MM.1S (cell line): Measurements from ENCODE around the gene LCP2.

Source experiments
- DNase-seq: peaks from one replicate; pipeline ENCODE4 v3.0.0-alpha.2; 2015
- H2AFZ ChIP-seq: fragments of 300-600 bp; sonication (generic); 2 replicates; pipeline ENCODE4 v1.6.0; 2016; ENCODE audit warnings: antibody characterized with exemption, low read length
- H3F3A ChIP-seq: fragments of 300-600 bp; sonication (generic); 2 replicates; pipeline ENCODE4 v1.6.1; 2016; ENCODE audit warnings: mild to moderate bottlenecking, antibody characterized with exemption, low read length, moderate library complexity, mixed read lengths; ENCODE audit not compliant: insufficient read depth
- H3K27ac ChIP-seq: fragments of 300-600 bp; sonication (generic); 2 replicates; pipeline ENCODE4 v1.5.1; 2016; ENCODE audit warnings: mild to moderate bottlenecking, low read length
- H3K27me3 ChIP-seq: fragments of 300-600 bp; sonication (generic); replicated peaks from 2 replicates; pipeline ENCODE4 v1.6.0; 2016; ENCODE audit warnings: low read length; ENCODE audit not compliant: insufficient read depth
- H3K36me3 ChIP-seq: fragments of 300-600 bp; sonication (generic); replicated peaks from 2 replicates; pipeline ENCODE4 v1.6.1; 2016; ENCODE audit warnings: mild to moderate bottlenecking, low read length, mixed read lengths; ENCODE audit not compliant: insufficient read depth
- H3K4me1 ChIP-seq: fragments of 300-600 bp; sonication (generic); 2 replicates; pipeline ENCODE4 v1.6.1; 2016; ENCODE audit warnings: low read length, mixed read lengths
- H3K4me2 ChIP-seq: fragments of 300-600 bp; sonication (generic); 2 replicates; pipeline ENCODE4 v1.6.0; 2016; ENCODE audit warnings: low read depth, low read length
- H3K4me3 ChIP-seq: fragments of 300-600 bp; sonication (generic); 2 replicates; pipeline ENCODE4 v1.5.1; 2016; ENCODE audit warnings: low read length, mixed read lengths
- H3K79me2 ChIP-seq: fragments of 300-600 bp; sonication (generic); 2 replicates; pipeline ENCODE4 v1.6.1; 2016; ENCODE audit warnings: mixed run types, low read length, mixed read lengths
- H3K9ac ChIP-seq: fragments of 300-600 bp; sonication (generic); 2 replicates; pipeline ENCODE4 v1.6.1; 2016; ENCODE audit warnings: low read length, mixed read lengths
- H3K9me2 ChIP-seq: fragments of 300-600 bp; sonication (generic); replicated peaks from 2 replicates; pipeline ENCODE4 v1.6.1; 2016; ENCODE audit warnings: mild to moderate bottlenecking, low read length, mixed read lengths; ENCODE audit not compliant: insufficient read depth
- H3K9me3 ChIP-seq: fragments of 300-600 bp; sonication (generic); replicated peaks from 2 replicates; pipeline ENCODE4 v1.6.1; 2016; ENCODE audit warnings: mild to moderate bottlenecking, low read length, mixed read lengths; ENCODE audit not compliant: insufficient read depth
- H4K20me1 ChIP-seq: fragments of 300-600 bp; sonication (generic); 2 replicates; pipeline ENCODE4 v1.6.1; 2016; ENCODE audit warnings: mild to moderate bottlenecking, low read length, moderate library complexity, mixed read lengths; ENCODE audit not compliant: insufficient read depth
- CTCF ChIP-seq: fragments of 300-600 bp; sonication (generic); IDR thresholded peaks from 2 replicates; pipeline ENCODE4 v1.5.1; 2016; ENCODE audit warnings: antibody characterized with exemption, low read length, mixed read lengths
- EZH2 ChIP-seq: fragments of 300-600 bp; sonication (generic); optimal IDR thresholded peaks from 2 replicates; pipeline ENCODE3; 2017; ENCODE audit warnings: low read depth, mild to moderate bottlenecking, antibody characterized with exemption, low read length, mixed read lengths
- EZH2phosphoT487 ChIP-seq: fragments of 300-600 bp; sonication (generic); IDR thresholded peaks from 2 replicates; pipeline ENCODE4 v1.6.1; 2018; ENCODE audit warnings: antibody characterized with exemption, low read length

The LCP2 gene

GRCh38 chr5:170202117-170202516 lies 95.5 kb downstream of the LCP2 start:
- no peak overlapping the region for H3K4me2 ChIP-seq
- TF ChIP-seq EZH2phosphoT487 (no peak), CTCF (no peak), EZH2 (no peak)
- no peaks in the 10 kb centered on the region for H3K9me2 ChIP-seq
- no peaks in the 10 kb centered on the region for H3K9me3 ChIP-seq
- no peaks in the 10 kb centered on the region for H4K20me1 ChIP-seq
- no peak overlapping the region for H3K27ac ChIP-seq
- H3K9ac ChIP-seq = no peak overlapping the region
- no peak overlapping the region for H2AFZ ChIP-seq
- DNase-seq = no peak
- no peaks in the 10 kb centered on the region for H3F3A ChIP-seq
- no peaks in the 10 kb centered on the region for H3K36me3 ChIP-seq
- no peaks in the 10 kb centered on the region for H3K4me1 ChIP-seq
- no peak overlapping the region for H3K4me3 ChIP-seq
- no peaks in the 10 kb centered on the region for H3K79me2 ChIP-seq
- no peaks in the 10 kb centered on the region for H3K27me3 ChIP-seq

GRCh38 chr5:170201311-170201710 lies 96.3 kb downstream of the LCP2 start:
- TF ChIP-seq EZH2 (no peak), EZH2phosphoT487 (no peak), CTCF (no peak)
- Histone ChIP-seq H3K27me3 (no peaks in the 10 kb centered on the region), H3K9me3 (no peaks in the 10 kb centered on the region), H4K20me1 (no peaks in the 10 kb centered on the region), H3K4me1 (no peaks in the 10 kb centered on the region), H3K9me2 (no peaks in the 10 kb centered on the region), H3K4me2 (no peak overlapping the region), H3K36me3 (no peaks in the 10 kb centered on the region), H3K4me3 (no peak overlapping the region), H3K9ac (no peak overlapping the region), H3K79me2 (no peaks in the 10 kb centered on the region), H2AFZ (no peak overlapping the region), H3K27ac (no peak overlapping the region), H3F3A (no peaks in the 10 kb centered on the region)
- DNase-seq = no peak

- Histone ChIP-seq H3K9me3 (no peaks in the 10 kb centered on the region), H4K20me1 (no peaks in the 10 kb centered on the region), H3K4me1 (no peaks in the 10 kb centered on the region), H3K27ac (no peak overlapping the region), H3K79me2 (no peaks in the 10 kb centered on the region), H3K4me2 (no peak overlapping the region), H3K4me3 (no peak overlapping the region), H3K9me2 (no peaks in the 10 kb centered on the region), H2AFZ (no peak overlapping the region), H3K27me3 (no peaks in the 10 kb centered on the region), H3K36me3 (no peaks in the 10 kb centered on the region), H3K9ac (no peak overlapping the region), H3F3A (no peaks in the 10 kb centered on the region)
- DNase-seq = no peak
- no peak for TF ChIP-seq CTCF
- no peak for TF ChIP-seq EZH2phosphoT487
Observed at GRCh38 chr5:170200876-170201275, 96.7 kb downstream of the LCP2 start.
